HCT116 (cell line): ENCODE measurements around the gene F2RL3. TPM values are rescaled to one million over a fixed set of nuclear protein-coding genes. Genes with fewer than 3 reads are reported as not detected.

Source experiments
- ATAC-seq: fragments of 200-7000 bp; cut with Tn5 transposase; 2 replicates; pipeline ENCODE4 v1.9.1; 2020; ENCODE audit warnings: mild to moderate bottlenecking, moderate library complexity
- BruUV-seq: library from RNA; stranded (reverse); fragments of 400-500 nt; replicated peaks from 2 replicates; lab custom pipeline; 2021; lab: Mats Ljungman, UMichigan
- CTCF ChIA-PET: fragments of 300-600 bp; sonication (Branson Sonifier 250); formaldehyde crosslinking; loops from one replicate; lab custom pipeline; 2021; ENCODE audit warnings: antibody characterized with exemption; lab: Charles Lee
- POLR2A ChIA-PET: fragments of 300-600, 350-600 bp; sonication (Branson Sonifier 250); formaldehyde crosslinking; loops from one replicate; lab custom pipeline; 2021; ENCODE audit warnings: antibody characterized with exemption; lab: Charles Lee
- RAD21 ChIA-PET, 2 experiments: fragments of 300-600 bp; sonication (Branson Sonifier 250); formaldehyde crosslinking; loops; one replicate each; lab custom pipeline; 2023; ENCODE audit warnings: low total read pairs in 2 of 2; ENCODE audit not compliant: uncharacterized antibody in 2 of 2, unreplicated experiment in 2 of 2, low non-redundant PET in 1 of 2; lab: Charles Lee
- DNase-seq: peaks from one replicate; pipeline ENCODE4 v3.0.0-alpha.2; 2010; ENCODE audit warnings: low read depth, low spot score
- H2AFZ ChIP-seq: fragments of 200-600 bp; shearing (Covaris generic), sonication (generic); 2 replicates; pipeline ENCODE4 v1.6.1; 2017; ENCODE audit warnings: low read depth, mixed run types, mixed read lengths, antibody characterized with exemption, low read length; ENCODE audit not compliant: poor library complexity, severe bottlenecking
- H3K27ac ChIP-seq: 2 replicates; pipeline ENCODE4 v1.5.1; 2012; ENCODE audit warnings: low read depth, low read length
- H3K27me3 ChIP-seq: fragments of 200-600 bp; sonication (generic); 2 replicates; pipeline ENCODE4 v1.6.1; 2016; ENCODE audit warnings: mixed run types, low read length, mixed read lengths; ENCODE audit not compliant: insufficient read depth
- H3K36me3 ChIP-seq, 2 experiments: fragments of 200-500 bp in 1 of 2; fragments of 200-600 bp in 1 of 2; sonication (Bioruptor generic) in 1 of 2; sonication (generic) in 1 of 2; 2 replicates each; pipeline versions ENCODE4 v1.5.1 to v1.6.1; 2014 to 2016; ENCODE audit warnings: low read length in 2 of 2, inconsistent platforms in 1 of 2, mixed read lengths in 1 of 2, mixed run types in 1 of 2; ENCODE audit not compliant: insufficient read depth in 2 of 2, control insufficient read depth in 1 of 2
- H3K4me1 ChIP-seq, 2 experiments: fragments of 200-600 bp in 1 of 2; sonication (generic) in 1 of 2; 2 replicates each; pipeline versions ENCODE4 v1.5.1 to v1.6.1; 2012 to 2017; ENCODE audit warnings: low read length in 2 of 2, inconsistent platforms in 1 of 2, mild to moderate bottlenecking in 1 of 2, mixed read lengths in 1 of 2, mixed run types in 1 of 2, moderate library complexity in 1 of 2; ENCODE audit not compliant: insufficient read depth in 2 of 2, control insufficient read depth in 1 of 2
- H3K4me2 ChIP-seq: fragments of 200-600 bp; sonication (generic); 2 replicates; pipeline ENCODE4 v1.6.1; 2017; ENCODE audit warnings: mixed run types, low read length, mixed read lengths
- H3K4me3 ChIP-seq, 2 experiments: fragments of 200-600 bp in 1 of 2; sonication (generic) in 1 of 2; replicated peaks in 1 of 2; 2 replicates each; pipeline ENCODE4 v1.5.1; 2011 to 2016; ENCODE audit warnings: low read length in 2 of 2, control low read depth in 1 of 2, low read depth in 1 of 2, mild to moderate bottlenecking in 1 of 2, mixed read lengths in 1 of 2, mixed run types in 1 of 2
- H3K79me2 ChIP-seq: fragments of 200-600 bp; sonication (generic); 2 replicates; pipeline ENCODE4 v1.6.1; 2017; ENCODE audit warnings: mild to moderate bottlenecking, mixed run types, low read length, moderate library complexity, mixed read lengths; ENCODE audit not compliant: insufficient read depth
- H3K9ac ChIP-seq: fragments of 200-600 bp; sonication (generic); 2 replicates; pipeline ENCODE4 v1.6.1; 2016; ENCODE audit warnings: low read length, mixed read lengths
- H3K9me2 ChIP-seq: fragments of 200-600 bp; sonication (generic), shearing (Covaris generic); 2 replicates; pipeline ENCODE4 v1.6.1; 2017; ENCODE audit warnings: mixed run types, mild to moderate bottlenecking, moderate library complexity; ENCODE audit not compliant: insufficient read depth
- H3K9me3 ChIP-seq, 2 experiments: fragments of 200-500 bp in 1 of 2; fragments of 200-600 bp in 1 of 2; sonication (Bioruptor generic) in 1 of 2; sonication (generic) in 1 of 2; 2 replicates each; pipeline ENCODE4 v1.6.1; 2014 to 2017; ENCODE audit warnings: low read length in 2 of 2, mixed read lengths in 2 of 2, inconsistent platforms in 1 of 2, low read depth in 1 of 2, mild to moderate bottlenecking in 1 of 2, mixed run types in 1 of 2, moderate library complexity in 1 of 2; ENCODE audit not compliant: control insufficient read depth in 1 of 2, insufficient read depth in 1 of 2
- H4K20me1 ChIP-seq: fragments of 200-600 bp; sonication (generic), shearing (Covaris generic); 2 replicates; pipeline ENCODE4 v1.6.1; 2017; ENCODE audit warnings: mixed run types, mild to moderate bottlenecking, moderate library complexity; ENCODE audit not compliant: insufficient read depth
- CTCF ChIP-seq, 3 experiments: fragments of 200-600 bp in 1 of 3; sonication (generic) in 1 of 3; IDR thresholded peaks in 2 of 3; conservative IDR thresholded peaks in 1 of 3; 2 replicates each; pipeline ENCODE4 v1.5.1; 2012 to 2017; ENCODE audit warnings: low read depth in 2 of 3, low read length in 2 of 3, antibody characterized with exemption in 1 of 3, borderline replicate concordance in 1 of 3, control low read depth in 1 of 3, mild to moderate bottlenecking in 1 of 3, mixed read lengths in 1 of 3, mixed run types in 1 of 3, moderate library complexity in 1 of 3; ENCODE audit not compliant: insufficient read depth in 1 of 3
- EGR1 ChIP-seq: IDR thresholded peaks from 2 replicates; pipeline ENCODE4 v1.6.1; 2012; ENCODE audit warnings: low read depth
- EZH2 ChIP-seq: fragments of 200-600 bp; sonication (generic); IDR thresholded peaks from 2 replicates; pipeline ENCODE4 v1.6.1; 2017; ENCODE audit warnings: antibody characterized with exemption, mixed run types
- EZH2phosphoT487 ChIP-seq: fragments of 200-600 bp; IDR thresholded peaks from 2 replicates; pipeline ENCODE4 v1.6.1; 2018; ENCODE audit warnings: antibody characterized with exemption, borderline replicate concordance
- JUND ChIP-seq: IDR thresholded peaks from 2 replicates; pipeline ENCODE4 v1.6.1; 2012
- POLR2A ChIP-seq: IDR thresholded peaks from 2 replicates; pipeline ENCODE4 v1.7.0; 2011; ENCODE audit warnings: borderline replicate concordance; ENCODE audit not compliant: insufficient read depth, insufficient read length; ENCODE audit errors: extremely low read depth
- POLR2AphosphoS5 ChIP-seq: IDR thresholded peaks from 2 replicates; pipeline ENCODE4 v1.6.1; 2011; ENCODE audit warnings: mild to moderate bottlenecking, low read depth, low read length, moderate library complexity
- RAD21 ChIP-seq: IDR thresholded peaks from 2 replicates; pipeline ENCODE4 v1.6.1; 2012; ENCODE audit warnings: low read depth, mild to moderate bottlenecking
- SIN3A ChIP-seq: IDR thresholded peaks from 2 replicates; pipeline ENCODE4 v1.6.1; 2012; ENCODE audit warnings: low read depth
- TCF7L2 ChIP-seq: IDR thresholded peaks from 2 replicates; pipeline ENCODE4 v1.7.0; 2011; ENCODE audit warnings: borderline replicate concordance, inconsistent platforms; ENCODE audit not compliant: insufficient read depth, insufficient read length; ENCODE audit errors: extremely low read depth
- YY1 ChIP-seq: IDR thresholded peaks from 2 replicates; pipeline ENCODE4 v1.6.1; 2011; ENCODE audit warnings: low read length, low read depth, moderate library complexity, mild to moderate bottlenecking; ENCODE audit not compliant: insufficient replicate concordance; ENCODE audit errors: extremely low read depth
- ZBTB33 ChIP-seq: IDR thresholded peaks from 2 replicates; pipeline ENCODE4 v1.6.1; 2011; ENCODE audit warnings: mild to moderate bottlenecking, low read length, moderate library complexity; ENCODE audit not compliant: insufficient replicate concordance; ENCODE audit errors: extremely low read depth
- ZFX ChIP-seq: fragments of 450-650 bp; IDR thresholded peaks from 2 replicates; pipeline ENCODE4 v1.6.1; 2017
- intact Hi-C: fragments of 100-400 bp; cut with micrococcal nuclease; formaldehyde crosslinking; loops from 2 replicates; pipeline ENCODE4 v1.10.0; 2022
- total RNA-seq: library from RNA; stranded (reverse); gene quantifications from one replicate; pipeline ENCODE4 v1.2.1, GENCODE V29; 2021; ENCODE audit not compliant: unreplicated experiment

The F2RL3 gene
- total RNA-seq, 1 experiment from 2014 or later, result 0.10 TPM

- ATAC-seq, result no peak
- Histone ChIP-seq H3K9me2 (no peaks in the 10 kb centered on the region), H3K36me3 (peaks cover 16 to 22% of the 10 kb centered on the region in 2 experiments; a peak in 3 of 4 replicates), H2AFZ (no peak overlapping the region), H3K9me3 (no peaks in the 10 kb centered on the region), H3K79me2 (no peaks in the 10 kb centered on the region), H4K20me1 (no peaks in the 10 kb centered on the region)
- POLR2A ChIA-PET, result no interaction called here
- CTCF ChIA-PET, result no interaction called here
- no peak for TF ChIP-seq EGR1
- no peak for TF ChIP-seq JUND
- no peak for TF ChIP-seq SIN3A
- no peak for TF ChIP-seq RAD21
- TF ChIP-seq ZFX, result no peak
- TF ChIP-seq POLR2AphosphoS5, result no peak
- no peak for TF ChIP-seq POLR2A
- TF ChIP-seq YY1, result no peak
- TF ChIP-seq TCF7L2, result no peak
- TF ChIP-seq ZBTB33, result no peak
- TF ChIP-seq CTCF (IDR thresholded peaks at IDR 0.05 in 2 of 3, conservative IDR thresholded peaks at IDR 0.05 in 1 of 3; ENCODE audit: borderline replicate concordance in 1 of 3, insufficient read depth in 1 of 3, low read depth in 2 of 3, low read length in 2 of 3), result no peak
- no peak for TF ChIP-seq EZH2phosphoT487
- TF ChIP-seq EZH2, result no peak
- TF ChIP-seq, all 23 proteins: peak for 0
- no peak overlapping the region for H3K4me3 ChIP-seq
- no peak overlapping the region for H3K27ac ChIP-seq
- no peak overlapping the region for H3K4me2 ChIP-seq
- no peaks in the 10 kb centered on the region for H3K4me1 ChIP-seq
- intact Hi-C loops, result no loop called here
- no peak for DNase-seq
- no peaks in the 10 kb centered on the region for H3K27me3 ChIP-seq
- no peak overlapping the region for H3K9ac ChIP-seq
- RAD21 ChIA-PET, result no interaction called here
- TSS peak; percentile 44 for BruUV-seq
Measured at GRCh38 chr19:16862826-16863415, 25.9 kb upstream of the F2RL3 start.
